ENCODE data around the gene PML.

- no peak for TF ChIP-seq CTCF (IDR thresholded peaks at IDR 0.05)
- no peak for TF ChIP-seq POLR2A (IDR thresholded peaks at IDR 0.05)
These were observed 37.2 kb upstream of the PML start for GRCh38 chr15:73957276-73957675.

All from stomach (tissue), 4 donors.